ENCODE measurements around the gene EZH1. TPM values are rescaled to one million over a fixed set of nuclear protein-coding genes. Genes with fewer than 3 reads are reported as not detected.
A peak's percentile ranks its signal among the peaks of the same experiment; 100 is the strongest.

The EZH1 gene
- total and polyA plus RNA-seq, 8 donors: 6.3 to 512 (median 29.1) TPM

DNA sequence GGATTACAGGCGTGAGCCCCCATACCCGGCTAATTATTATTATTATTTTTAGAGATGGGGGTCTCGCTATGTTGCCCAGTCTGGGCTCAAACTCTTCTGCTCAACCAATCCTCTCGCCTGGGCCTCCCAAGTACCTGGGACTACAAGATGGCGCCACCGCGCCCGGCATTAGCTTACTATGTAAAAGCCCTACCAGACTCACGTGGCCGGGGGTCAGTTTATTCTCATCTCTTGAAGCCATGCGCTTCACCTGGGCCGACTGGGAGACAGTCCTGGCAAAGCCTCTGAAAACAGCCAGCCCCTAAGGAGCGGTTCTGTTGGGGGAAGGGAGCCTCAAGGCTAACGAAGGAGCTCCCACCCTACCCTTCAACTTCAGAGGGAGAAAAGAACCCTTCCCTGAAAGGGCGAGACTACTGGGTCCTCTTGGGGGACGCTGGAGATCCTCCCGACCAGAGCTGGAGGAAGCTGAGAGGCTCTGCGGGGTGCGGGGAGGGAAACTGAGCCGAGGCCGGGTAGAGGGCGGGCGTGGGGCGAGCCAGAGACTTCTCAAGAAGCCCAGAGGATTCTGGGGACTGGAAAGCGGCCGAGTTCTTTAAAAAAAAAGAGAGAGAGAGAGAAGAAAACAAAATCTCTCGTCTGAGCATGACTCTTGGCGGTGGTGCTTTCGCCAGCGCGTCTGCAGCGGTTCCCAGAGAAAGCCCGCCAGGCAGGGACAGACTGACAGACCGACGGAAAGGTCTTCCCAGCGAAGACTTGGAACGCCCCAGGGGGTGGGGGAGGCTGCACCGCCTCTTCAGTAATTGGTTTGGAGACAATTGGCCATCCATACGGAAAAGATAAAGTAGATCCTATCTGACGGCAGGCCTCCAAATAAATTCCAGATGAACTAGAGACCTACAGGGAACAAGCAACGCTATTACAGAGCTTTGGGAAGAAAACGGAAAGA, 91.4 kb downstream of the EZH1 start:
- peak overlapping the region; percentile 27 to 36 (median 32) for H3K4me3 ChIP-seq

DNA sequence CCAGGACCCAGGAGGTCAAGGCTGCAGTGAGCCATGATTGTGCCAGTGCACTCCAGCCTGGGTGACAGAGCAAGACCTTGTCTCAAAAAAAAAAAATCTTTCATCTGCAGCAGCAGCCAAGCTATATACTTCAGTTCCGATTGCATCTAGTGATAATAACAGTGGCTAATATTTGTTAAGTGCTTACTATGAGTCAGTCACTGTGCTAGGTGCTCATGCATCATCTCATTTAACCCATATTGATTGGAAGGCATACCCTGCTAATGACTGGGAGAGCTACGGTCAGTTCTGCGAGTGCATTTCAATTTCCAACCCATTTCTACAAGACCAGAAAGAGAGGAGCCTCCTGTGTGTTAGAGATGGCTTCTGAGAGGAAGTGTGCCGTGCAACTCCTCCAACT, 93.4 kb downstream of the EZH1 start:
- no peak for TF ChIP-seq POLR2A (IDR thresholded peaks at IDR 0.05)
- TF ChIP-seq EP300 (IDR thresholded peaks at IDR 0.05): no peak
- TF ChIP-seq, protein P1, sequence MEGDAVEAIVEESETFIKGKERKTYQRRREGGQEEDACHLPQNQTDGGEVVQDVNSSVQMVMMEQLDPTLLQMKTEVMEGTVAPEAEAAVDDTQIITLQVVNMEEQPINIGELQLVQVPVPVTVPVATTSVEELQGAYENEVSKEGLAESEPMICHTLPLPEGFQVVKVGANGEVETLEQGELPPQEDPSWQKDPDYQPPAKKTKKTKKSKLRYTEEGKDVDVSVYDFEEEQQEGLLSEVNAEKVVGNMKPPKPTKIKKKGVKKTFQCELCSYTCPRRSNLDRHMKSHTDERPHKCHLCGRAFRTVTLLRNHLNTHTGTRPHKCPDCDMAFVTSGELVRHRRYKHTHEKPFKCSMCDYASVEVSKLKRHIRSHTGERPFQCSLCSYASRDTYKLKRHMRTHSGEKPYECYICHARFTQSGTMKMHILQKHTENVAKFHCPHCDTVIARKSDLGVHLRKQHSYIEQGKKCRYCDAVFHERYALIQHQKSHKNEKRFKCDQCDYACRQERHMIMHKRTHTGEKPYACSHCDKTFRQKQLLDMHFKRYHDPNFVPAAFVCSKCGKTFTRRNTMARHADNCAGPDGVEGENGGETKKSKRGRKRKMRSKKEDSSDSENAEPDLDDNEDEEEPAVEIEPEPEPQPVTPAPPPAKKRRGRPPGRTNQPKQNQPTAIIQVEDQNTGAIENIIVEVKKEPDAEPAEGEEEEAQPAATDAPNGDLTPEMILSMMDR (IDR thresholded peaks at IDR 0.05): no peak
- no peak for TF ChIP-seq POLR2AphosphoS5 (IDR thresholded peaks at IDR 0.05)
- Histone ChIP-seq H3K27ac (no peak overlapping the region), H3K36me3 (no peaks in the 10 kb centered on the region), H3K27me3 (peaks cover 0 to 4% (median 0%) of the 10 kb centered on the region in 3 donors), H3K4me3 (no peak overlapping the region), H3K9me3 (no peaks in the 10 kb centered on the region), H3K4me1 (peaks cover 0 to 19% (median 11%) of the 10 kb centered on the region in 4 donors)
- intact Hi-C loops (cut with DNase I; ENCODE audit: low total_unique reads): no loop called here
- DNase-seq: no peak
- 69 to 79% (median 74%) methylated on average over 4 of the region's 4 CpGs for WGBS, 5 donors

More for the DNA sequence above, 91.4 kb downstream of the EZH1 start:
- DNase-seq: peak in 1 of 2 donors; percentile 87
- H3K36me3 ChIP-seq: no peaks in the 10 kb centered on the region
- TF ChIP-seq POLR2AphosphoS5 (IDR thresholded peaks at IDR 0.05): no peak
- TF ChIP-seq, protein P1 (IDR thresholded peaks at IDR 0.05): no peak
- no peak for TF ChIP-seq EP300 (IDR thresholded peaks at IDR 0.05)
- TF ChIP-seq POLR2A (IDR thresholded peaks at IDR 0.05): no peak
- H3K9me3 ChIP-seq: no peaks in the 10 kb centered on the region
- peak overlapping the region; percentile 13 to 77 (median 71) for H3K27ac ChIP-seq
- peaks cover 0 to 20% (median 11%) of the 10 kb centered on the region in 4 donors for H3K4me1 ChIP-seq
- intact Hi-C loops (cut with DNase I; ENCODE audit: low total_unique reads): no loop called here
- WGBS, 5 donors: 26 to 33% (median 29%) methylated on average over 40 to 42 of the region's 42 CpGs
- peaks cover 0 to 4% (median 0%) of the 10 kb centered on the region in 3 donors for H3K27me3 ChIP-seq

Small RNAs within 50 kb of the gene (small RNA-seq; reads per million reads assigned to genes)
- 0 reads per million in 4 donors for gene HMGN2P15
- 0 to 0.46 (median 0.26) reads per million in 4 donors for gene MIR6780A

Other genes starting within 250 kb of the EZH1 start
- 10 to 100 TPM; 11.7 to 55.8 (median 22.9) TPM for gene NAGLU, start 208.8 kb downstream of the EZH1 start, total RNA-seq
- gene NAGLU, start 208.8 kb downstream of the EZH1 start, polyA plus RNA-seq: 10 to 100 TPM; 16.7 to 22.4 (median 19.9) TPM
- 1 to 10 TPM in 1 of 5 donors, under 1 TPM in 1, not detected in 3; 0.55 to 1.8 TPM for gene HSD17B1, start 192.1 kb downstream of the EZH1 start, total RNA-seq
- gene HSD17B1, start 192.1 kb downstream of the EZH1 start, polyA plus RNA-seq: 1 to 10 TPM; 2.7 to 4.8 (median 4.6) TPM
- 100 to 1,000 TPM in 1 of 5 donors, 10 to 100 TPM in 4; 15.6 to 127 (median 43.5) TPM for gene COASY, start 182.9 kb downstream of the EZH1 start, total RNA-seq
- 10 to 100 TPM; 79.6 to 93.4 (median 88.4) TPM for gene COASY, start 182.9 kb downstream of the EZH1 start, polyA plus RNA-seq
- 100 to 1,000 TPM in 1 of 5 donors, 10 to 100 TPM in 4; 39.7 to 101 (median 62.5) TPM for gene MLX, start 177.9 kb downstream of the EZH1 start, total RNA-seq
- gene MLX, start 177.9 kb downstream of the EZH1 start, polyA plus RNA-seq: 10 to 100 TPM; 39.1 to 83.4 (median 55.5) TPM
- 1 to 10 TPM in 2 of 5 donors, under 1 TPM in 1, not detected in 2; 0.89 to 3.3 (median 2.4) TPM for gene PSMC3IP, start 167.3 kb downstream of the EZH1 start, total RNA-seq
- gene PSMC3IP, start 167.3 kb downstream of the EZH1 start, polyA plus RNA-seq: 1 to 10 TPM; 5.1 to 6.5 (median 5.2) TPM
- gene RETREG3, start 135.7 kb downstream of the EZH1 start, total RNA-seq: 10 to 100 TPM; 21.1 to 74.8 (median 51.0) TPM
- 10 to 100 TPM in 2 of 3 donors, 1 to 10 TPM in 1; 9.5 to 20.4 (median 15.4) TPM for gene RETREG3, start 135.7 kb downstream of the EZH1 start, polyA plus RNA-seq
- gene TUBG1, start 135.4 kb downstream of the EZH1 start, total RNA-seq: 10 to 100 TPM; 18.5 to 72.4 (median 49.2) TPM
- gene TUBG1, start 135.4 kb downstream of the EZH1 start, polyA plus RNA-seq: 10 to 100 TPM; 33.3 to 51.5 (median 42.2) TPM
- gene TUBG2, start 85.8 kb downstream of the EZH1 start, total RNA-seq: 100 to 1,000 TPM in 2 of 5 donors, 10 to 100 TPM in 2, 1 to 10 TPM in 1; 4.3 to 181 (median 15.8) TPM
- 10 to 100 TPM; 13.3 to 17.1 (median 15.9) TPM for gene TUBG2, start 85.8 kb downstream of the EZH1 start, polyA plus RNA-seq
- 10 to 100 TPM; 16.5 to 96.0 (median 28.0) TPM for gene PLEKHH3, start 68.0 kb downstream of the EZH1 start, total RNA-seq
- 10 to 100 TPM; 19.1 to 74.4 (median 52.9) TPM for gene PLEKHH3, start 68.0 kb downstream of the EZH1 start, polyA plus RNA-seq
- gene CCR10, start 63.2 kb downstream of the EZH1 start, total RNA-seq: 10 to 100 TPM in 1 of 5 donors, 1 to 10 TPM in 3, not detected in 1; 1.7 to 11.7 (median 7.0) TPM
- gene CCR10, start 63.2 kb downstream of the EZH1 start, polyA plus RNA-seq: 1 to 10 TPM in 1 of 3 donors, under 1 TPM in 2; 0.55 to 1.4 (median 0.56) TPM
- gene CNTNAP1, start 62.5 kb downstream of the EZH1 start, total RNA-seq: 10 to 100 TPM in 2 of 5 donors, 1 to 10 TPM in 3; 6.7 to 13.3 (median 9.0) TPM
- 1 to 10 TPM in 2 of 3 donors, under 1 TPM in 1; 0.76 to 2.7 (median 2.6) TPM for gene CNTNAP1, start 62.5 kb downstream of the EZH1 start, polyA plus RNA-seq
- gene RAMP2, start 16.2 kb upstream of the EZH1 start, total RNA-seq: 10 to 100 TPM in 2 of 5 donors, not detected in 3; 10.4 to 15.2 TPM
- 10 to 100 TPM in 2 of 3 donors, 1 to 10 TPM in 1; 8.6 to 20.0 (median 19.2) TPM for gene RAMP2, start 16.2 kb upstream of the EZH1 start, polyA plus RNA-seq
- gene VPS25, start 28.4 kb upstream of the EZH1 start, total RNA-seq: 10 to 100 TPM in 3 of 5 donors, 1 to 10 TPM in 2; 4.1 to 66.5 (median 12.9) TPM
- gene VPS25, start 28.4 kb upstream of the EZH1 start, polyA plus RNA-seq: 10 to 100 TPM; 71.8 to 79.6 (median 75.5) TPM
- 10 to 100 TPM in 2 of 5 donors, 1 to 10 TPM in 3; 1.1 to 30.4 (median 4.9) TPM for gene WNK4, start 35.6 kb upstream of the EZH1 start, total RNA-seq
- gene WNK4, start 35.6 kb upstream of the EZH1 start, polyA plus RNA-seq: 1 to 10 TPM; 1.1 to 1.7 (median 1.3) TPM
- 100 to 1,000 TPM in 3 of 5 donors, 10 to 100 TPM in 2; 22.2 to 166 (median 121) TPM for gene COA3, start 53.7 kb upstream of the EZH1 start, total RNA-seq
- 100 to 1,000 TPM; 201 to 268 (median 201) TPM for gene COA3, start 53.7 kb upstream of the EZH1 start, polyA plus RNA-seq
- 1 to 10 TPM in 2 of 5 donors, under 1 TPM in 1, not detected in 2; 0.29 to 2.2 (median 1.3) TPM for gene CNTD1, start 53.8 kb upstream of the EZH1 start, total RNA-seq
- gene CNTD1, start 53.8 kb upstream of the EZH1 start, polyA plus RNA-seq: 1 to 10 TPM; 1.3 to 2.4 (median 1.3) TPM
- 100 to 1,000 TPM in 3 of 5 donors, 10 to 100 TPM in 2; 53.1 to 192 (median 124) TPM for gene BECN1, start 79.2 kb upstream of the EZH1 start, total RNA-seq
- 10 to 100 TPM; 40.3 to 86.1 (median 65.2) TPM for gene BECN1, start 79.2 kb upstream of the EZH1 start, polyA plus RNA-seq
- 10 to 100 TPM; 26.4 to 74.4 (median 70.0) TPM for gene PSME3, start 88.4 kb upstream of the EZH1 start, total RNA-seq
- gene PSME3, start 88.4 kb upstream of the EZH1 start, polyA plus RNA-seq: 10 to 100 TPM; 27.1 to 75.8 (median 61.5) TPM
- 1 to 10 TPM in 1 of 5 donors, under 1 TPM in 2, not detected in 2; 0.87 to 3.0 (median 0.92) TPM for gene AOC2, start 99.5 kb upstream of the EZH1 start, total RNA-seq
- gene AOC2, start 99.5 kb upstream of the EZH1 start, polyA plus RNA-seq: under 1 TPM in 2 of 3 donors, not detected in 1; 0.50 to 0.55 TPM
- gene AOC3, start 106.2 kb upstream of the EZH1 start, total RNA-seq: 10 to 100 TPM; 20.9 to 67.9 (median 42.0) TPM
- gene AOC3, start 106.2 kb upstream of the EZH1 start, polyA plus RNA-seq: 10 to 100 TPM in 1 of 3 donors, 1 to 10 TPM in 2; 6.2 to 46.9 (median 9.3) TPM
- 1 to 10 TPM in 1 of 5 donors, not detected in 4; 4.0 TPM for gene G6PC1, start 155.8 kb upstream of the EZH1 start, total RNA-seq
- not detected for gene G6PC1, start 155.8 kb upstream of the EZH1 start, polyA plus RNA-seq
- 10 to 100 TPM in 4 of 5 donors, 1 to 10 TPM in 1; 6.4 to 64.0 (median 26.8) TPM for gene AARSD1, start 219.4 kb upstream of the EZH1 start, total RNA-seq
- 10 to 100 TPM; 37.7 to 61.2 (median 56.7) TPM for gene AARSD1, start 219.4 kb upstream of the EZH1 start, polyA plus RNA-seq
- 1 to 10 TPM in 3 of 5 donors, not detected in 2; 3.6 to 9.8 (median 8.3) TPM for gene PTGES3L, start 235.0 kb upstream of the EZH1 start, total RNA-seq
- 1 to 10 TPM in 2 of 3 donors, not detected in 1; 1.3 to 2.9 TPM for gene PTGES3L, start 235.0 kb upstream of the EZH1 start, polyA plus RNA-seq
- gene RUNDC1, start 235.5 kb upstream of the EZH1 start, total RNA-seq: 10 to 100 TPM; 12.9 to 51.6 (median 15.2) TPM
- 1 to 10 TPM; 5.8 to 7.1 (median 6.6) TPM for gene RUNDC1, start 235.5 kb upstream of the EZH1 start, polyA plus RNA-seq